ENCODE data around the gene SORCS3. TPM values are rescaled to one million over a fixed set of nuclear protein-coding genes. Genes with fewer than 3 reads are reported as not detected.

Gene SORCS3
- total RNA-seq, 4 donors from 2014 or later: 0.26 to 0.50 (median 0.41) TPM

DNA sequence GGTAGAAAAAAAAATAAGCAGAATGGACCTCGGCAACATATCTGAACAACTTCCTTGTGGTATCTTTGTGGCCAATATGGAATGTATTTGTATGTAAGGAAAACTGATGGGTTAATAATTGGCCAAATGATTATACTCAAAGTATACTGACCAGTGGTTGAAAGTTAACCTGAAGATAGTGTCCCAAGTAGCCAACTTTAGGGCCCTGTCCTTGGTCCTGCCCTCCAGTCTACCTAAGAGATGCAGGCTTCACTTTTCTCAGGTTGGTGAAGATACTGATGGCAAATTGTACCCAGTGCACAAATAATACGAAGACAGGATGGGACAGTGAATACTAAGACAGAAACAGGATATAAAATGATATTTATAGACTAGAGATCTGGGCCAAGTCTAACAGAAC lies 109.2 kb downstream of the SORCS3 start:
- Histone ChIP-seq H3K4me1 (no peaks in the 10 kb centered on the region), H3K36me3 (no peaks in the 10 kb centered on the region), H3K4me3 (no peak overlapping the region), H3K27ac (replicated peaks in 1 of 4) (no peak overlapping the region), H3K27me3 (peaks cover 0 to 5% (median 0%) of the 10 kb centered on the region in 4 donors), H3K9me3 (no peaks in the 10 kb centered on the region)
- no peak for DNase-seq (ENCODE audit: extremely low spot score)
- TF ChIP-seq, protein P1, sequence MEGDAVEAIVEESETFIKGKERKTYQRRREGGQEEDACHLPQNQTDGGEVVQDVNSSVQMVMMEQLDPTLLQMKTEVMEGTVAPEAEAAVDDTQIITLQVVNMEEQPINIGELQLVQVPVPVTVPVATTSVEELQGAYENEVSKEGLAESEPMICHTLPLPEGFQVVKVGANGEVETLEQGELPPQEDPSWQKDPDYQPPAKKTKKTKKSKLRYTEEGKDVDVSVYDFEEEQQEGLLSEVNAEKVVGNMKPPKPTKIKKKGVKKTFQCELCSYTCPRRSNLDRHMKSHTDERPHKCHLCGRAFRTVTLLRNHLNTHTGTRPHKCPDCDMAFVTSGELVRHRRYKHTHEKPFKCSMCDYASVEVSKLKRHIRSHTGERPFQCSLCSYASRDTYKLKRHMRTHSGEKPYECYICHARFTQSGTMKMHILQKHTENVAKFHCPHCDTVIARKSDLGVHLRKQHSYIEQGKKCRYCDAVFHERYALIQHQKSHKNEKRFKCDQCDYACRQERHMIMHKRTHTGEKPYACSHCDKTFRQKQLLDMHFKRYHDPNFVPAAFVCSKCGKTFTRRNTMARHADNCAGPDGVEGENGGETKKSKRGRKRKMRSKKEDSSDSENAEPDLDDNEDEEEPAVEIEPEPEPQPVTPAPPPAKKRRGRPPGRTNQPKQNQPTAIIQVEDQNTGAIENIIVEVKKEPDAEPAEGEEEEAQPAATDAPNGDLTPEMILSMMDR (IDR thresholded peaks at IDR 0.05): no peak
- TF ChIP-seq POLR2AphosphoS5 (IDR thresholded peaks at IDR 0.05) (no peak), POLR2A (IDR thresholded peaks at IDR 0.05; ENCODE audit: low read depth) (no peak), EP300 (IDR thresholded peaks at IDR 0.05) (no peak)
- intact Hi-C loops (cut with DNase I): no loop called here
- 68% methylated on average over 2 of the region's 2 CpGs for WGBS

DNA sequence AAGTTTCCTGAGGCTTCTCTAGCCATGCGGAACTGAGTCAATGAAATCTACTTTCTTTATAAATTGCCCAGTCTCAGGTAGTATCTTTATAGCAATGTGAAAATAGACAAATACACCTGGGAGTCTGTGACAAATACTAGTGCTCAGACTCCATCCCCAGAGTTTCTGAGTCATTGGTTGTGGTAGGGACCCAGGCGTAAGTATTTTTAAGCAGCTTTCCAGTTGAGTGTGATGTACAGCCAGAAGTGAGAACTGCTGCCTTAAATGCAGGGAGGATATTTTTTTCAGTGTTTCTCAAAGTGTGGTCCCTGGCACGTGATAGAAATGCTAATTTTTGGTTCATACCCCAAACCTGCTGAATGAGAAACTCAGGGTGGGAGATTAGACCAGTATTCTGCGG lies 121.7 kb downstream of the SORCS3 start:
- DNase-seq (ENCODE audit: extremely low spot score): no peak
- 84% methylated on average over 4 of the region's 4 CpGs for WGBS
- Histone ChIP-seq H3K27ac (replicated peaks in 1 of 4) (no peak overlapping the region), H3K36me3 (no peaks in the 10 kb centered on the region), H3K4me3 (no peak overlapping the region), H3K4me1 (no peaks in the 10 kb centered on the region), H3K9me3 (no peaks in the 10 kb centered on the region), H3K27me3 (no peaks in the 10 kb centered on the region)
- TF ChIP-seq EP300 (IDR thresholded peaks at IDR 0.05) (no peak), POLR2AphosphoS5 (IDR thresholded peaks at IDR 0.05) (no peak), POLR2A (IDR thresholded peaks at IDR 0.05; ENCODE audit: low read depth) (no peak)
- TF ChIP-seq, protein P1 (IDR thresholded peaks at IDR 0.05): no peak
- intact Hi-C loops (cut with DNase I): no loop called here

DNA sequence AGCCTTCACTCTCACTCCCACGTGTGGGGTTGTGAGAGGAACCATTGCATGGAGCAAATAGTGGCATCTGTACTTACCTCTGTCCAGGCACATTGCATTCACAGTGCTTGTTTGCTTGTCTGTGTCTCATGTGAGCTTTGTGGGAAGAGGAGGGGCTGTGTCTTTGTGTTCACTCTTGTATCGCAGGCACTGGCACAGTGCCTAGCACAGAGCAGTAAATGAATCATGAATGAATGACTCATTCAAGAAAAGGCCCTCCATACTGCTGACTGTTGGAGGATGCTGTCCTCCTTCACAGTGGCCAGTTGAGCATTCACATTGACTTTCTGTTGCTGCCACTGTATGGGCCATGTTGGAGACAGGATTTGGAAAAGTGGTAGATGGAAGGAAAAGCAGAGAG lies 125.3 kb downstream of the SORCS3 start:
- H3K4me1 ChIP-seq: no peaks in the 10 kb centered on the region
- TF ChIP-seq POLR2AphosphoS5 (IDR thresholded peaks at IDR 0.05): no peak
- TF ChIP-seq, protein P1 (IDR thresholded peaks at IDR 0.05): no peak
- no peak for TF ChIP-seq POLR2A (IDR thresholded peaks at IDR 0.05; ENCODE audit: low read depth)
- no peak for TF ChIP-seq EP300 (IDR thresholded peaks at IDR 0.05)
- intact Hi-C loops (cut with DNase I): no loop called here
- no peaks in the 10 kb centered on the region for H3K9me3 ChIP-seq
- H3K27ac ChIP-seq (replicated peaks in 1 of 4): no peak overlapping the region
- no peak for DNase-seq (ENCODE audit: extremely low spot score)
- H3K27me3 ChIP-seq: no peaks in the 10 kb centered on the region
- H3K36me3 ChIP-seq: no peaks in the 10 kb centered on the region
- no peak overlapping the region for H3K4me3 ChIP-seq
- 25% methylated on average over 2 of the region's 2 CpGs for WGBS

DNA sequence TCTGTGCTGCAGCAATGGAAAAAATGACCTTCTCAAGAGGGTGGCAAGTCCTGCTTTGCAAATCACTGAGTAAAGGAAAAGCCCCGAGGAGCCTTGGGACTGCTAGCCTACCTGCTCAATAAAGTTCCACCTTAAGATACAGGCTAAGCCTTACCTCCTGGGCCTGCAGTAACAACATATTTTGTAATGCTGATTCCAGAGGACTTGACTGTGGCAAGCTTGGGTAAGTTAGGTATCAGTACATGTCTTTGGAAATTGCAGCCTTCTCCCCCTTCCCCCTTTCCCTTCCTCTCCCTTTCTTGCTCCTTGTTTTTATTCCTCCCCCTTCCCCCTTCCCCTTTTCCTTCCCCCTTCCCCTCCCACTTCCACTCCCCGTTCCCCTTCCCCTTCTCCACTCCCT lies 126.2 kb downstream of the SORCS3 start:
- Histone ChIP-seq H3K4me3 (no peak overlapping the region), H3K27ac (replicated peaks in 1 of 4) (no peak overlapping the region), H3K36me3 (no peaks in the 10 kb centered on the region), H3K9me3 (no peaks in the 10 kb centered on the region), H3K4me1 (no peaks in the 10 kb centered on the region), H3K27me3 (no peaks in the 10 kb centered on the region)
- no peak for DNase-seq (ENCODE audit: extremely low spot score)
- intact Hi-C loops (cut with DNase I): no loop called here
- TF ChIP-seq, protein P1 (IDR thresholded peaks at IDR 0.05): no peak
- TF ChIP-seq EP300 (IDR thresholded peaks at IDR 0.05) (no peak), POLR2AphosphoS5 (IDR thresholded peaks at IDR 0.05) (no peak), POLR2A (IDR thresholded peaks at IDR 0.05; ENCODE audit: low read depth) (no peak)
- 78% methylated on average over 2 of the region's 2 CpGs for WGBS

DNA sequence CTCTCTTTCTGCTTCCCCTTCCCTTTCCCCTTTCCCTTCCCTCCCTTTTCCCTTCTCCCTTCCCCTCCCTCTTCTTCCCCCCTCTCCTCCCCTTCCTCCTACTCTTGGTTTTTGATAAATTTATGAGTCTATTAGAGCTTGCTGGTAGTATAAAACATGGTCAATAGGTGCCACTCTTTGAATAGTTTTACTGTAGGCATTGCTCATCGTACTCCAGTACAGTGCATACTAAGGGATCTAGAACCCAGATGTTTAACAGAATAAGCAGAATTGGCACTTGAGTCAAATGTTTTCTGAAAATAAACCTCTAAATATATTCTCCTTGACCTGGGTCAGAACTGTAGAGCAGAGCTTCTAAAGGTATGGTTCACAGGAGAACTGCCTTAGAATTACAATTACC lies 126.7 kb downstream of the SORCS3 start:
- Histone ChIP-seq H3K4me1 (no peaks in the 10 kb centered on the region), H3K27me3 (no peaks in the 10 kb centered on the region), H3K27ac (replicated peaks in 1 of 4) (no peak overlapping the region), H3K9me3 (no peaks in the 10 kb centered on the region), H3K36me3 (no peaks in the 10 kb centered on the region), H3K4me3 (no peak overlapping the region)
- TF ChIP-seq, protein P1 (IDR thresholded peaks at IDR 0.05): no peak
- intact Hi-C loops (cut with DNase I): no loop called here
- no peak for DNase-seq (ENCODE audit: extremely low spot score)
- 77% methylated on average over 1 of the region's 1 CpG for WGBS

Measured in esophagus muscularis mucosa (tissue), 4 donors.